Endothelial cell of umbilical vein (primary cell): Measurements from ENCODE around the gene DLG1. TPM values are rescaled to one million over a fixed set of nuclear protein-coding genes. Genes with fewer than 3 reads are reported as not detected.

ENCODE experiments used
- BruUV-seq: library from RNA; stranded (reverse); fragments of 400-500 nt; replicated peaks from 2 replicates; lab custom pipeline; 2021; lab: Mats Ljungman, UMichigan
- CTCF ChIA-PET: fragments of 300-600, 350-600 bp; sonication (Branson Sonifier 250); formaldehyde crosslinking; loops from one replicate; lab custom pipeline; 2021; ENCODE audit warnings: antibody characterized with exemption, inconsistent platforms; lab: Charles Lee
- POLR2A ChIA-PET: fragments of 300-600, 350-600 bp; sonication (Branson Sonifier 250); formaldehyde crosslinking; loops from one replicate; lab custom pipeline; 2021; ENCODE audit warnings: antibody characterized with exemption, inconsistent platforms; lab: Charles Lee
- DNase-seq: peaks from one replicate; pipeline ENCODE4 v3.0.0-alpha.2; 2011; ENCODE audit warnings: low read depth, low spot score
- FAIRE-seq: peaks from 2 replicates; lab custom pipeline; 2011; peaks lifted over from hg19 to GRCh38; lab: Jason Lieb, UNC
- H2AFZ ChIP-seq: 2 replicates; pipeline ENCODE4 v1.6.0; 2012; ENCODE audit warnings: low read depth, low read length, control low read depth, inconsistent platforms
- H3K27ac ChIP-seq: 2 replicates; pipeline ENCODE4 v1.5.1; 2011; ENCODE audit warnings: low read depth, mild to moderate bottlenecking, control low read depth, low read length, moderate library complexity; ENCODE audit not compliant: insufficient read depth
- H3K27me3 ChIP-seq, 2 experiments: 2 replicates each; pipeline versions ENCODE4 v1.6.0 to v1.6.1; 2011; ENCODE audit warnings: low read length in 2 of 2, mixed read lengths in 1 of 2; ENCODE audit not compliant: control insufficient read depth in 2 of 2, insufficient read depth in 2 of 2
- H3K36me3 ChIP-seq, 2 experiments: 2 replicates in 1 of 2; 3 replicates in 1 of 2; pipeline ENCODE4 v1.5.1; 2011; ENCODE audit warnings: low read length in 2 of 2, mild to moderate bottlenecking in 1 of 2, moderate library complexity in 1 of 2; ENCODE audit not compliant: control insufficient read depth in 2 of 2, insufficient read depth in 2 of 2; ENCODE audit errors: extremely low read depth in 1 of 2
- H3K4me1 ChIP-seq: 3 replicates; pipeline ENCODE4 v1.5.1; 2011; ENCODE audit warnings: mild to moderate bottlenecking, low read length; ENCODE audit not compliant: control insufficient read depth, insufficient read depth; ENCODE audit errors: extremely low read depth
- H3K4me2 ChIP-seq: 2 replicates; pipeline ENCODE4 v1.6.1; 2011; ENCODE audit warnings: low read length, control low read depth, mixed read lengths; ENCODE audit not compliant: insufficient read depth
- H3K4me3 ChIP-seq, 3 experiments: fragments of 200-600 bp in 1 of 3; sonication (generic), shearing (Covaris generic) in 1 of 3; replicated peaks in 1 of 3; 2 replicates each; pipeline ENCODE4 v1.5.1; 2011 to 2016; ENCODE audit warnings: control low read depth in 3 of 3, low read length in 3 of 3, mild to moderate bottlenecking in 2 of 3, inconsistent platforms in 1 of 3, low read depth in 1 of 3, moderate library complexity in 1 of 3; ENCODE audit not compliant: insufficient read depth in 1 of 3
- H3K79me2 ChIP-seq: 2 replicates; pipeline ENCODE4 v1.6.0; 2012; ENCODE audit warnings: low read length, inconsistent platforms; ENCODE audit not compliant: control insufficient read depth, insufficient read depth
- H3K9ac ChIP-seq: replicated peaks from 2 replicates; pipeline ENCODE3; 2011; ENCODE audit warnings: low read length, control low read depth; ENCODE audit not compliant: insufficient read depth; ENCODE audit errors: extremely low read depth
- H3K9me1 ChIP-seq: replicated peaks from 3 replicates; pipeline ENCODE4 v1.6.0; 2011; ENCODE audit warnings: mild to moderate bottlenecking, low read length; ENCODE audit not compliant: control insufficient read depth, insufficient read depth; ENCODE audit errors: extremely low read depth
- H3K9me3 ChIP-seq: replicated peaks from 2 replicates; pipeline ENCODE4 v1.5.1; 2012; ENCODE audit warnings: low read length, inconsistent platforms; ENCODE audit not compliant: control insufficient read depth, insufficient read depth
- H4K20me1 ChIP-seq: replicated peaks from 2 replicates; pipeline ENCODE3; 2011; ENCODE audit warnings: mild to moderate bottlenecking, low read length; ENCODE audit not compliant: control insufficient read depth, insufficient read depth; ENCODE audit errors: extremely low read depth
- CTCF ChIP-seq, 2 donors: IDR thresholded peaks; 1 replicate in 1 of 2; 2 replicates in 1 of 2; pipeline ENCODE4 v1.5.1; 2011; ENCODE audit warnings: low read length in 2 of 2, mild to moderate bottlenecking in 2 of 2, moderate library complexity in 2 of 2, control low read depth in 1 of 2, inconsistent platforms in 1 of 2, low read depth in 1 of 2; ENCODE audit not compliant: insufficient read depth in 1 of 2; ENCODE audit errors: extremely low read depth in 1 of 2
- EZH2 ChIP-seq: IDR thresholded peaks from 2 replicates; pipeline ENCODE4 v1.6.1; 2012; ENCODE audit warnings: borderline replicate concordance, low read depth, mild to moderate bottlenecking, moderate library complexity, low read length, inconsistent platforms; ENCODE audit not compliant: severe bottlenecking
- FOS ChIP-seq: IDR thresholded peaks from 2 replicates; pipeline ENCODE4 v1.6.1; 2011; ENCODE audit warnings: mild to moderate bottlenecking, low read length, moderate library complexity, borderline replicate concordance; ENCODE audit not compliant: insufficient read depth
- GATA2 ChIP-seq: IDR thresholded peaks from 2 replicates; pipeline ENCODE4 v1.7.0; 2011; ENCODE audit warnings: low read depth, mild to moderate bottlenecking, moderate library complexity, mixed read lengths, low read length; ENCODE audit not compliant: insufficient read length, insufficient read depth
- JUN ChIP-seq: IDR thresholded peaks from 2 replicates; pipeline ENCODE4 v1.6.1; 2011; ENCODE audit warnings: borderline replicate concordance, low read depth; ENCODE audit not compliant: insufficient read length, insufficient read depth
- MAX ChIP-seq: IDR thresholded peaks from 2 replicates; pipeline ENCODE4 v1.6.1; 2011; ENCODE audit not compliant: insufficient read depth, insufficient read length
- MYC ChIP-seq: IDR thresholded peaks from one replicate; pipeline ENCODE4 v1.6.1; 2011; ENCODE audit warnings: mild to moderate bottlenecking, low read depth, low read length
- POLR2A ChIP-seq: IDR thresholded peaks from 2 replicates; pipeline ENCODE4 v1.6.1; 2012; ENCODE audit warnings: low read depth, mild to moderate bottlenecking, control low read depth, low read length
- POLR2AphosphoS5 ChIP-seq: IDR thresholded peaks from 2 replicates; pipeline ENCODE4 v1.6.1; 2012; ENCODE audit warnings: low read depth, mild to moderate bottlenecking, control low read depth, low read length, moderate library complexity; ENCODE audit not compliant: insufficient read depth
- dilution Hi-C: fragments of 300-500 bp; cut with MboI; formaldehyde crosslinking; loops from one replicate; pipeline ENCODE4 v1.15.0; 2019; ENCODE audit warnings: low sequenced_read_pairs; ENCODE audit not compliant: extremely low pct_ligation_motif_present
- intact Hi-C: fragments of 100-400 bp; cut with micrococcal nuclease; formaldehyde crosslinking; loops from one replicate; pipeline ENCODE4 v1.10.0; 2022
- polyA plus RNA-seq, 4 experiments: library from polyadenylated mRNA; depleted of rRNA in 3 of 4; stranded (reverse) in 3 of 4; unstranded in 1 of 4; fragments of >200 nt; gene quantifications; 2 replicates each; pipeline versions ENCODE4 v1.2.1 to v1.2.3, GENCODE V29; 2011 to 2012; ENCODE audit warnings: missing spikeins in 1 of 4
- total RNA-seq: library from RNA; stranded (reverse); gene quantifications from 2 replicates; pipeline ENCODE4 v1.2.3, GENCODE V29; 2021

DLG1 gene
- total and polyA plus RNA-seq, 2 donors (not counting 3 experiments of a cell fraction or from before 2014, with no cell fraction given), result 26.5 to 80.1 TPM

- intact Hi-C loops, result no loop called here
- H3K79me2 ChIP-seq, result peaks cover 96% of the 10 kb centered on the region
- H3K4me1 ChIP-seq, result no peaks in the 10 kb centered on the region
- H3K9ac ChIP-seq, result no peak overlapping the region
- H3K27ac ChIP-seq, result no peak overlapping the region
- no peaks in the 10 kb centered on the region for H3K9me1 ChIP-seq
- FAIRE-seq, result no peak
- POLR2A ChIA-PET, result no interaction called here
- TF ChIP-seq EZH2 (no peak), CTCF (IDR thresholded peaks at IDR 0.05; ENCODE audit: extremely low read depth in 1 of 2, insufficient read depth in 1 of 2, low read depth in 1 of 2, low read length in 2 of 2) (no peak), MAX (no peak), MYC (no peak), JUN (no peak), GATA2 (no peak), POLR2A (no peak), POLR2AphosphoS5 (no peak), FOS (no peak)
- no peak overlapping the region for H2AFZ ChIP-seq
- BruUV-seq, result no TSS peak
- H3K27me3 ChIP-seq, result no peaks in the 10 kb centered on the region
- CTCF ChIA-PET, result no interaction called here
- H3K36me3 ChIP-seq, result peaks cover 0 to 4% of the 10 kb centered on the region in 2 experiments
- no peak for DNase-seq
- H3K4me2 ChIP-seq, result no peak overlapping the region
- peaks cover 7% of the 10 kb centered on the region for H4K20me1 ChIP-seq
- H3K9me3 ChIP-seq, result no peaks in the 10 kb centered on the region
- no peak overlapping the region for H3K4me3 ChIP-seq
- dilution Hi-C loops, result loop anchor here (25.0 kb wide), 1 partner anchor 242 kb away; no protein-coding TSS in a partner anchor
Observed at GRCh38 chr3:197270558-197271317, 27.7 kb downstream of the DLG1 start.
